ENCODE data around the gene ZNF385A. TPM values are rescaled to one million over a fixed set of nuclear protein-coding genes. Genes with fewer than 3 reads are reported as not detected.

ZNF385A gene
- total and polyA plus RNA-seq, 9 of the 15 experiments (the other 6 are each of a cell fraction or from before 2014, with no cell fraction given), result 1.0 to 111 (median 7.7) TPM

DNA sequence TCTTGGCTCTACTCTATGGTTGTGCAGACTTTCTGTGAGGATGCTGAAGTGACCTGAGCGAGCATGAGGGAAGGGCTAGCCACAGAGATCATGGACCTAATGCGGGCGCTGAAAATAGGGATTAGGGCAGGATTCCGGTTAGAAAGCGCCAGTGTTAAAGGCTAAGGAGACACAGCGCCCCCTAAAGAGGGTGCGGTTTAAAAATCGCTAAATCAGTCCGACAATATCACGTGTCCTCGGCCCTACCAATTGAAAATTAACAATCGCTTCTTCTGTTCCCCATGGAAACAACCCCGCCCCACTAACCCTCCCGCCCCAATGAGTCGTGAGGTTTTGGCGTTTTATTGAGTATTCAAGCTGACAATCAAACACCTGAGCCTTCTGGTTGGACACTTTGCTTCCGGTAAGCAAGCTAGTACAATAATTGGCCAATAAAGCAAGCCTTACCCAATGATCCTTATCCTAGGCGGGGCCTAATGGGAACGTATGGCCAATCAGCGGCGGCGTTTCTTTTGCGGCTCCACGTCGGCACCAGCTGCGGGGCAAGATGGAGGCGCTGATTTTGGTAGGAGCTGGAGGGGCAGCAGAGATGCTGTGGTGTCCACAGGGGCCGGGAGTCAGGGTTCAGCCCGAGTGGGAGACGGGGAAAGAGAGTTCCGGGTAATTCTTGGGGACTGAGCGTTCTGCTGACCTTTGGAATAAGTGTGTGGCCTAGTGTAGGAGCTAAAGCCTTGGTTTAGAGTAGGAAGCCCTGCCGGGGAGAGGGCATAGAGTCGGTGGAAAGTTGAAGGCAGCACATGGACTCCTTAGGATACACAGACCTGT is 59.7 kb downstream of the ZNF385A start, which contains the start of gene COPZ1 (continued):
- TF ChIP-seq, protein P1, sequence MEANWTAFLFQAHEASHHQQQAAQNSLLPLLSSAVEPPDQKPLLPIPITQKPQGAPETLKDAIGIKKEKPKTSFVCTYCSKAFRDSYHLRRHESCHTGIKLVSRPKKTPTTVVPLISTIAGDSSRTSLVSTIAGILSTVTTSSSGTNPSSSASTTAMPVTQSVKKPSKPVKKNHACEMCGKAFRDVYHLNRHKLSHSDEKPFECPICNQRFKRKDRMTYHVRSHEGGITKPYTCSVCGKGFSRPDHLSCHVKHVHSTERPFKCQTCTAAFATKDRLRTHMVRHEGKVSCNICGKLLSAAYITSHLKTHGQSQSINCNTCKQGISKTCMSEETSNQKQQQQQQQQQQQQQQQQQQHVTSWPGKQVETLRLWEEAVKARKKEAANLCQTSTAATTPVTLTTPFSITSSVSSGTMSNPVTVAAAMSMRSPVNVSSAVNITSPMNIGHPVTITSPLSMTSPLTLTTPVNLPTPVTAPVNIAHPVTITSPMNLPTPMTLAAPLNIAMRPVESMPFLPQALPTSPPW (CRISPR knock-in tag; IDR thresholded peaks at IDR 0.05), result peak; percentile 85
- TF ChIP-seq, protein P2, sequence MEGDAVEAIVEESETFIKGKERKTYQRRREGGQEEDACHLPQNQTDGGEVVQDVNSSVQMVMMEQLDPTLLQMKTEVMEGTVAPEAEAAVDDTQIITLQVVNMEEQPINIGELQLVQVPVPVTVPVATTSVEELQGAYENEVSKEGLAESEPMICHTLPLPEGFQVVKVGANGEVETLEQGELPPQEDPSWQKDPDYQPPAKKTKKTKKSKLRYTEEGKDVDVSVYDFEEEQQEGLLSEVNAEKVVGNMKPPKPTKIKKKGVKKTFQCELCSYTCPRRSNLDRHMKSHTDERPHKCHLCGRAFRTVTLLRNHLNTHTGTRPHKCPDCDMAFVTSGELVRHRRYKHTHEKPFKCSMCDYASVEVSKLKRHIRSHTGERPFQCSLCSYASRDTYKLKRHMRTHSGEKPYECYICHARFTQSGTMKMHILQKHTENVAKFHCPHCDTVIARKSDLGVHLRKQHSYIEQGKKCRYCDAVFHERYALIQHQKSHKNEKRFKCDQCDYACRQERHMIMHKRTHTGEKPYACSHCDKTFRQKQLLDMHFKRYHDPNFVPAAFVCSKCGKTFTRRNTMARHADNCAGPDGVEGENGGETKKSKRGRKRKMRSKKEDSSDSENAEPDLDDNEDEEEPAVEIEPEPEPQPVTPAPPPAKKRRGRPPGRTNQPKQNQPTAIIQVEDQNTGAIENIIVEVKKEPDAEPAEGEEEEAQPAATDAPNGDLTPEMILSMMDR (IDR thresholded peaks at IDR 0.05 in 2 of 3, conservative IDR thresholded peaks at IDR 0.05 in 1 of 3; ENCODE audit: insufficient read depth in 2 of 3, low read depth in 1 of 3, low read length in 3 of 3), result peak; percentile 84 to 98 (median 87)
- TF ChIP-seq SIN3B (IDR thresholded peaks at IDR 0.05; ENCODE audit: low read depth) (peak; percentile 89), TRIM28 (IDR thresholded peaks at IDR 0.05) (0 out of 2 replicates have a peak, but pooled peaks have one; percentile 42), MCM2 (IDR thresholded peaks at IDR 0.05; ENCODE audit: low read depth) (no peak), ZNF764 (CRISPR knock-in tag; IDR thresholded peaks at IDR 0.05; ENCODE audit: low read depth) (no peak), CREB1 (IDR thresholded peaks at IDR 0.05) (peak; percentile 75), CREB1 (CRISPR knock-in tag; IDR thresholded peaks at IDR 0.05) (peak; percentile 70), MAZ (CRISPR knock-in tag; conservative IDR thresholded peaks at IDR 0.05 in 1 of 2, IDR thresholded peaks at IDR 0.05 in 1 of 2) (peak in 1 of 2 experiments; percentile 68), NR2C2 (CRISPR knock-in tag; IDR thresholded peaks at IDR 0.05) (no peak), NR2C2 (tag; IDR thresholded peaks at IDR 0.05) (peak; percentile 81), SRSF3 (IDR thresholded peaks at IDR 0.05; ENCODE audit: insufficient read depth, low read length) (no peak), ZNF174 (CRISPR knock-in tag; IDR thresholded peaks at IDR 0.05) (peak; percentile 71; the same call in 1 of the 2 replicates), SRSF9 (IDR thresholded peaks at IDR 0.05; ENCODE audit: borderline replicate concordance, low read depth, low read length) (no peak), HSF4 (CRISPR knock-in tag; IDR thresholded peaks at IDR 0.05; ENCODE audit: borderline replicate concordance) (no peak), NFIC (IDR thresholded peaks at IDR 0.05) (peak; percentile 55), EWSR1 (IDR thresholded peaks at IDR 0.05; ENCODE audit: borderline replicate concordance, low read depth, partially characterized antibody) (no peak), ZNF551 (CRISPR knock-in tag; IDR thresholded peaks at IDR 0.05) (no peak)
- TF ChIP-seq, protein P3, sequence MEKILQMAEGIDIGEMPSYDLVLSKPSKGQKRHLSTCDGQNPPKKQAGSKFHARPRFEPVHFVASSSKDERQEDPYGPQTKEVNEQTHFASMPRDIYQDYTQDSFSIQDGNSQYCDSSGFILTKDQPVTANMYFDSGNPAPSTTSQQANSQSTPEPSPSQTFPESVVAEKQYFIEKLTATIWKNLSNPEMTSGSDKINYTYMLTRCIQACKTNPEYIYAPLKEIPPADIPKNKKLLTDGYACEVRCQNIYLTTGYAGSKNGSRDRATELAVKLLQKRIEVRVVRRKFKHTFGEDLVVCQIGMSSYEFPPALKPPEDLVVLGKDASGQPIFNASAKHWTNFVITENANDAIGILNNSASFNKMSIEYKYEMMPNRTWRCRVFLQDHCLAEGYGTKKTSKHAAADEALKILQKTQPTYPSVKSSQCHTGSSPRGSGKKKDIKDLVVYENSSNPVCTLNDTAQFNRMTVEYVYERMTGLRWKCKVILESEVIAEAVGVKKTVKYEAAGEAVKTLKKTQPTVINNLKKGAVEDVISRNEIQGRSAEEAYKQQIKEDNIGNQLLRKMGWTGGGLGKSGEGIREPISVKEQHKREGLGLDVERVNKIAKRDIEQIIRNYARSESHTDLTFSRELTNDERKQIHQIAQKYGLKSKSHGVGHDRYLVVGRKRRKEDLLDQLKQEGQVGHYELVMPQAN (IDR thresholded peaks at IDR 0.05; ENCODE audit: borderline replicate concordance), result peak; percentile 82; the same call in 1 of the 2 replicates
- TF ChIP-seq, protein P4, sequence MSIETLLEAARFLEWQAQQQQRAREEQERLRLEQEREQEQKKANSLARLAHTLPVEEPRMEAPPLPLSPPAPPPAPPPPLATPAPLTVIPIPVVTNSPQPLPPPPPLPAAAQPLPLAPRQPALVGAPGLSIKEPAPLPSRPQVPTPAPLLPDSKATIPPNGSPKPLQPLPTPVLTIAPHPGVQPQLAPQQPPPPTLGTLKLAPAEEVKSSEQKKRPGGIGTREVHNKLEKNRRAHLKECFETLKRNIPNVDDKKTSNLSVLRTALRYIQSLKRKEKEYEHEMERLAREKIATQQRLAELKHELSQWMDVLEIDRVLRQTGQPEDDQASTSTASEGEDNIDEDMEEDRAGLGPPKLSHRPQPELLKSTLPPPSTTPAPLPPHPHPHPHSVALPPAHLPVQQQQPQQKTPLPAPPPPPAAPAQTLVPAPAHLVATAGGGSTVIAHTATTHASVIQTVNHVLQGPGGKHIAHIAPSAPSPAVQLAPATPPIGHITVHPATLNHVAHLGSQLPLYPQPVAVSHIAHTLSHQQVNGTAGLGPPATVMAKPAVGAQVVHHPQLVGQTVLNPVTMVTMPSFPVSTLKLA (conservative IDR thresholded peaks at IDR 0.05), result peak; percentile 47 to 57; a peak in 3 of 4 replicates
